Stimulated activated CD4-positive, alpha-beta T cell treated with anti-CD3 and anti-CD28 coated beads, TNF-alpha, amount 100 ng/mL, for 1 hour (primary cell): ENCODE measurements around the gene SLC9A9.

Experiments
- DNase-seq, 3 donors: peaks; one replicate each; pipeline ENCODE4 v3.0.0-alpha.2; 2020; ENCODE audit warnings: low read depth in 3 of 3, low spot score in 1 of 3

The SLC9A9 gene

GRCh38 chr3:143362115-143362991, 485.9 kb downstream of the SLC9A9 start:
- no peak for DNase-seq

DNA sequence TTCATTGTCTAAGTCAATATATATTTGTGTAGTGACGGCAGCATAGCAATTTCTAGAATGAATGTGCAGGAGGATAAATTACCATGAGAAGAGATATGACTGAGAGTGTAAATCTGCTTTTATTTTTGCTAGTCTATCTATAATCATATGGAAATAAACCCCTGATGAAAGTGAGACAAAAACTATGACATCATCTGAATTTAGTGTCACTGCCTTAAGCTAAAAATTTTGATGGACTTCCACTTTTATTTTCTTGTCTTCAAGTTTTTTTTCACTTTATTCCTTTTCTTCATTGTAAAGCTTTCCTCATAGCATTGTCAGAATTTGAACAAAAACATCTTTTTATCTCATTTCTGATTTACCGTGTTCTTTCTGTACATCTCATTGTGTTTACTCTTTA, 486.7 kb downstream of the SLC9A9 start:
- no peak for DNase-seq

GRCh38 chr3:143360244-143360643, 488.0 kb downstream of the SLC9A9 start:
- DNase-seq: no peak

GRCh38 chr3:143358793-143359491, 489.3 kb downstream of the SLC9A9 start:
- DNase-seq: no peak

GRCh38 chr3:143358155-143358792, 490.0 kb downstream of the SLC9A9 start:
- no peak for DNase-seq

DNA sequence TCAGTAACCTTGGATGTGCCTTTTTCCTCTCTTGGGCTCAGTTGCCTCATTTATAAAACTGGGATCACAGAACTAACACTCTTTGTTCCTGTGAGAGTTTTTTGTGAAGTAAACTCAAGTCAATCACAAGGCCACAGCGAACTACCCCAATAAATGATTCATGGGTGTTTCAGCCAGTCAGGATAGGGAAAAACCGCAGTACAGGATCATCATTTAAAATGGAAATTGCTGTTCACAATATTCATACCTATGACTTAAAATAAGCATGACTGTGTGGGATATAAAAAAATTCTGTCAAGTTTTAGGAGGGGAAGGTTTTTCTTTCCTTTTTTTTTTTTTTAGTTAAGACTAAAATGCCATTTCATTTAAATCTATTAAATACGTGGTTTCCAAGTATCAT, 490.6 kb downstream of the SLC9A9 start:
- no peak for DNase-seq

DNA sequence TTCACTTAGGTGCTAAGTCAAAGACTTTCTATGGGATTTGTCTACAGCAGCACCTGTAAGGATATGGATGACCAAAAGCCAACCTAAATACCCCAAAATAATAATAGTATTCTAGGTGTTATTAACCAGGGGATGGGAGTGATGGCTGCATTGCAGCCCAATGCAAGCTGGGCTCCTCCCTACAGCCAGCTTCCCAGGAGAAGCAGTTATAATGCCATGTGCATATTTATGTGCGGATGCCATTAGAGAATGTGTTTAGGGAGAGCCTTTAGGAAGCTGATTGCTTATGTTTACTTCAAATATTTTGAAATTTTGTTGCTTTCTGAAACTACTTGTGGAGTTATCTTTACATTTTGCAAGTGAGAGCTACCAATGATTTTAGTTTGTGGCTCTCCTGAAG, 491.4 kb downstream of the SLC9A9 start:
- no peak for DNase-seq

GRCh38 chr3:143354342-143354741, 493.9 kb downstream of the SLC9A9 start:
- DNase-seq: no peak

GRCh38 chr3:143352850-143353550, 495.3 kb downstream of the SLC9A9 start:
- DNase-seq: no peak

DNA sequence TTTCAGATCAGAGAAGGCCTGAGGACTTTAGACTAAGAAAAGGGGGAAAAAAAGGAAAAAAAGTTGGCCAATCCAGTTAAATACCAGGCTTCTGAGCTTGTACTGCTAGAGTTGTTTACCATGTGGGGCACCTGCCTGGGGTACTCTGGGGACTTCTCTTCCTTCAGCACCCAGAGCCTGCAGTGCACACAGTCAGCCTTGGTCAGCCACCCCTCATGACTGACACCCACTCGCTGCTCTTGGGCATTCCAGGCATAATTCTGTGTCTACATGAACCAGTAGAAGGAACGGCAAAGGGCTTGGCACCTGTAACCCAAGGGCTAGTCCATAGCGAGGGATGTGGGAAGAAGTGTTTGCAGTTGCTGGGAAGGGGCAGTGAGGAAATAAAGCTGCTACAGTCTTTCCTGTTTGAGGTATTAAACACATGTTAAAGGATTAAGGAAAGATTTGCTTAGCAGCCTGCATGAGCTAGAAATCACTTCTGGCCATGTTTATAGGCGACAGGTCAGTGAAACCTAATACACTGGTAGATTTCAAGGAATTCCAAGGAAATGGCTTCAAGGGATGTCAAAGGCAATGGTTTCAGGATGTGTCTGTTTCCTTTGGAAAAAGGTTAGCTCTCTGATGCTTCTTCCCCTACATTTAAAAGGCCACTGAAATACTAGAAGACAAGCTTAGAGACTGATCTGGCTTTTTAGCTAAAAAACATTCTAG, 496.2 kb downstream of the SLC9A9 start:
- no peak for DNase-seq

GRCh38 chr3:143351354-143351753, 496.9 kb downstream of the SLC9A9 start:
- DNase-seq: no peak

DNA sequence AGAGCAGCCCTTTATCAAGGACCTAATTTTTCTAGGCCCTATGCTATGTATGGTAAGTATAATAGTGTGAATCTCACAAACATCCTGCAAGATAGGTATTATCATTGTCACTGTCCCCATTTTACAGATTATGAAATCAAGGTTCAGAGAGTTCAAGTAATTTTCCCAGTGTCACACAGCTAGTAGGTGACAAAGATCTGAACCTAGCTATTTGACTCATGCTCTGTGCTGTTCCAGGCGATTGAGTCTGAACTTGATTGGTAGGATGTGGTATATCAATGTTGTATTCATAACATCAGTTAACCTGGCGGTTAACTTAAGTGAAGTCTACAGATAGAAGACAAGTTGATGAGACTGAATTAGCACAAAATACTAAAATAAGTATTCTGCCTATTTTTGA, 498.8 kb downstream of the SLC9A9 start:
- no peak for DNase-seq

DNA sequence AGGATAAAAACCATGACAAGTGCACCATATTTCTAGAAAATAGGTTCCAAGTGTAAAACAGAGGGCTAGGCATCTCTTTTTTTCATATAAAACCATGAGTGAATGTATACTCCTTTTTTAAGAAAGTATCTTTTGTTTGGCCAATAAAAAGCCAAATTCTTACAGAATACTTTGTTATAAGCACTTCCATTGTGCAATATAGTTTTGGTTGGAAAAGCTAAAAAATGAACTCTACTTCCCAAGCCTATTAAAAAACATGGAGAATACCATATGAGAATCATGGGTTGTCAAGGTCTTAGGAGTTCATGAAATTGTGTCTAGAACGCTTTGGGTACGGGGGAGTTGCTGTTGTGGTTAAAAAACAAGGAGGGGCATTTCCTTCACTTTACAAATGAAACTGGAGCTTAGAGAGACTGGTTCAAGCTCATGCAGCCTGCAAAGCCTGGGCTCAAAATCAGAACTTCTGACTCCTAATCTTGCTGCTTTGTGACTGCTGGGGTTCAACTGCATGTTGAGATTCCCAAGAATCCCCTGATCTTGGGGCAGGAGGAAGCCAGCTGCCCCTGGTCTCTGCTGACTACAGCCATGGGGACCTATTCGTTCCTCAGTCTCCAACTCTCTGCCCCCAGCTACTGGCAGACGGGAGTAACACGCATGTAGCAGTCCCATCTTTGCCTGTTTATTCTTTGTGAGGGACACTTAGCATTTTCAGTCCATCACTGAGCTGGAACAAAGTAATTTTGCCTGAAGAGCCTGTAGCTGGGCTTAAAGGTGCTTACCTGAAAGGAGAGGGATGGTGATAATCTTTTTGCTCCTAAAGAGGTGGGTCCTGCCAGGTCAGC, 499.6 kb downstream of the SLC9A9 start:
- DNase-seq: no peak

DNA sequence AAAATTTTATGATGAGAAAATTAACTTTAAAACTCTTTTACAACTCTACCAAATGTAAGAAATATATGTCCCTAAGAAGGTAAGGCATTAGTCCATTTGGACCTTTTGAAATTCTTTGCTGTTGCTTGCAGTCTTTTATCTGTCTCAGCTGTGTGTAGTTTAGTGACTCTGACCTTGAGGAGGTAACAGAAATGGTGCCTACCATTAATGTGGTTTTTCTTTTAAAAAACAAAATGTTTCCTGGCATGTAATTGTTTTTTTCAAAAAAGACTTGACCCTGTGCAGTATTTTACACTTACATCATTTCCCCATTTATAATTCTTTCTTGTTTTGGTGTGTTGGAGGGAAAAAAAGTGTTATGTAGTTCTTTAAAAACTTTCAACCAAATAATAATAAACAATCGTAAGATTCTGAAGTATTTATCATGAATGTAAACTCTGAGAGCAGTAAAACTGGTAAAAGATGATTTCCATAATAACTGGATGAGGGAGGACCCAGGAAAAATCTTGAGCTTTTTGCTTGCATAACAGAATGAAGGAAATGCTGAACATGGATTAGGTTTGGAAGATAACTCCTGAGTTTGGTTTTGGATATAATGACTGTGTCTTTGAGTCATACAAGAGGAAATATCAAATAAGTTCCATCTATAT, 503.6 kb downstream of the SLC9A9 start:
- no peak for DNase-seq

DNA sequence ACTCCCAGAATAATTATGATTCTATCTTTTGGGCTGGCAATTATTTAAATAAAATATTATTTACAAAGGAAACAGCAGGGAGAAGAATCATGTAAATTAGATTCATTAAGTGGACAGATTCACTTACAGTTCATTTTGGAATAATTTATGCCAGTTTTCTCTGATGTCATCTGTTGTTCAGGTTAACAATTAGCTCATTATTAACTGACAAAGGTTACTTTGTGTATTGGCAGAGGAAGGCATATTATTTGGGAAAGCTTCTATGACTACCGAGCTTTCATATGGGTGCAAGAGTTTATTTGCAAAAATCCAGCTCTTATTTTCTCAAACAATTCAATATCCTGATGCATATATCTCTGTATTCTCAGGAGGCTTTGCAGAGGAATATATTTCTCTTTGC, 504.3 kb downstream of the SLC9A9 start:
- no peak for DNase-seq

DNA sequence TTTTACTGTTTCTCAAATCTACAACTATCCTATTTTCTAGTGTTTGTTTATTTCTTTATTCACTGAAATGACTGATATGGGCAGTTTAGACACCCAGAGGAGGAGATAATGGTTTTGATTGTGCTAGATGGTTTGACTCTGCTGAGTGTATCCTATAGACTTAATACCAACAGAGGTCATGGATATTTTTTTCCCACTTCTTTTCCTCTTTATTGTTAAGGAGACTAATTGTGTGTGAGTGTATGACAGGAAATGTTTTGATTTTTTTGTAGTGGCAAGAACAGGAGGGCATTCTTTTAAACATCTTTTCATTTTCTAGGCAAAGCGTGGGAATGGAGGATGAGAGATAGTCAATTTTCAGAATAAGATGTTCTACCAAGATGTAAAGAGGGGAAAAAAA, 505.2 kb downstream of the SLC9A9 start:
- no peak for DNase-seq

DNA sequence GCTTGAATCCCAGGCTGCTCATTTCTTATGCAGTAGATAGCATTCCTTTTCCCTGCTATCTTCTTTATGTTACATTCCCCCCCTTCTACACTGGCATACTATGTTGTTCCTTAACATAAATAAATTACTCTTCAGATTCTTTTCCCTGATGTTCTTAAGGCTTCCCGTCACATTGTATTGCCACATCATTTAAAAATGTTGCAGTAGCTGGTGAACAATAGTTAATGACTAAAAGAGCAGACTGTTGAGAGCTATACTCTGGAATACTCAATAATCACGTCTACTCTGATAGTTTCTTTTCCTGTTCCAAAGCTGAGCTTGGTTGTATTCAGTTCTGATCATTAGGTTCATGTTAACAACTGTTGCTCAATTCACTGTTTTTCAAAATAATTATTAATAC, 508.8 kb downstream of the SLC9A9 start:
- DNase-seq: no peak

- no peak for DNase-seq
Measured at GRCh38 chr3:143337387-143337786, 510.9 kb downstream of the SLC9A9 start.

- DNase-seq: no peak
Measured at GRCh38 chr3:143334231-143334630, 514.0 kb downstream of the SLC9A9 start.
